H1 (cell line): ENCODE results near the gene PDK1. TPM values are rescaled to one million over a fixed set of nuclear protein-coding genes. Genes with fewer than 3 reads are reported as not detected.

Experiments used
- CTCF ChIA-PET: fragments of 300-600 bp; sonication (Branson Sonifier 250); formaldehyde crosslinking; loops from one replicate; lab custom pipeline; 2021; ENCODE audit not compliant: partially characterized antibody; lab: Charles Lee
- POLR2A ChIA-PET: fragments of 300-600 bp; sonication (Branson Sonifier 250); formaldehyde crosslinking; loops from one replicate; lab custom pipeline; 2021; ENCODE audit warnings: inconsistent platforms; ENCODE audit not compliant: partially characterized antibody; lab: Charles Lee
- DNase-seq, 2 experiments: peaks; one replicate each; pipeline versions ENCODE4 v3.0.0 to v3.0.0-alpha.2; 2010 to 2022; ENCODE audit warnings: low spot score in 2 of 2, low read depth in 1 of 2, mixed read lengths in 1 of 2
- FAIRE-seq: peaks from 2 replicates; lab custom pipeline; 2011; peaks lifted over from hg19 to GRCh38; lab: Jason Lieb, UNC
- H2AFZ ChIP-seq: 2 replicates; pipeline ENCODE4 v1.8.1; 2012; ENCODE audit warnings: low read length, inconsistent platforms
- H2AK5ac ChIP-seq: 2 replicates; pipeline ENCODE4 v1.6.1; 2013; ENCODE audit warnings: low read depth, low read length
- H2BK120ac ChIP-seq: replicated peaks from 2 replicates; pipeline ENCODE3; 2013; ENCODE audit warnings: low read depth, low read length, inconsistent platforms
- H2BK12ac ChIP-seq: 2 replicates; pipeline ENCODE4 v1.6.1; 2013; ENCODE audit warnings: low read depth, low read length
- H2BK15ac ChIP-seq: 2 replicates; pipeline ENCODE4 v1.6.1; 2013; ENCODE audit warnings: low read length
- H2BK20ac ChIP-seq: 2 replicates; pipeline ENCODE4 v1.6.1; 2013; ENCODE audit warnings: low read length
- H2BK5ac ChIP-seq: 2 replicates; pipeline ENCODE4 v1.6.1; 2013; ENCODE audit warnings: low read depth, low read length
- H3K14ac ChIP-seq: 2 replicates; pipeline ENCODE4 v1.6.1; 2013; ENCODE audit warnings: inconsistent platforms; ENCODE audit not compliant: insufficient read length
- H3K18ac ChIP-seq: 2 replicates; pipeline ENCODE4 v1.6.1; 2013; ENCODE audit warnings: low read length; ENCODE audit errors: extremely low read depth
- H3K23ac ChIP-seq: 2 replicates; pipeline ENCODE4 v1.6.1; 2013; ENCODE audit warnings: inconsistent platforms; ENCODE audit not compliant: insufficient read length
- H3K23me2 ChIP-seq: 2 replicates; pipeline ENCODE4 v1.6.1; 2013; ENCODE audit warnings: low read depth, low read length
- H3K27ac ChIP-seq: 2 replicates; pipeline ENCODE4 v1.6.1; 2011; ENCODE audit warnings: low read depth, low read length, inconsistent platforms
- H3K27me3 ChIP-seq, 4 experiments: replicated peaks in 1 of 4; 1 replicate in 1 of 4; 2 replicates in 3 of 4; pipeline versions ENCODE4 v1.6.1 to v1.8.1; 2011 to 2013; ENCODE audit warnings: low read length in 3 of 4, mild to moderate bottlenecking in 3 of 4, inconsistent platforms in 2 of 4, mixed read lengths in 2 of 4, moderate library complexity in 1 of 4; ENCODE audit not compliant: control insufficient read depth in 3 of 4, insufficient read depth in 3 of 4; ENCODE audit errors: extremely low read depth in 1 of 4
- H3K36me3 ChIP-seq, 4 experiments: 2 replicates each; pipeline versions ENCODE4 v1.6.1 to v1.8.1; 2011 to 2013; ENCODE audit warnings: mild to moderate bottlenecking in 4 of 4, low read length in 3 of 4, moderate library complexity in 2 of 4, control low read depth in 1 of 4, inconsistent platforms in 1 of 4; ENCODE audit not compliant: insufficient read depth in 4 of 4, control insufficient read depth in 2 of 4
- H3K4ac ChIP-seq: replicated peaks from 2 replicates; pipeline ENCODE3; 2013; ENCODE audit warnings: low read length, low read depth, mixed read lengths, inconsistent platforms; ENCODE audit not compliant: insufficient read length
- H3K4me1 ChIP-seq, 4 experiments: replicated peaks in 1 of 4; 1 replicate in 1 of 4; 2 replicates in 3 of 4; pipeline versions ENCODE4 v1.6.1 to v1.8.1; 2011 to 2013; ENCODE audit warnings: low read length in 3 of 4, inconsistent platforms in 2 of 4, mixed read lengths in 1 of 4; ENCODE audit not compliant: insufficient read depth in 4 of 4, control insufficient read depth in 3 of 4
- H3K4me2 ChIP-seq, 2 experiments: 2 replicates each; pipeline versions ENCODE4 v1.6.1 to v1.8.1; 2011 to 2013; ENCODE audit warnings: low read depth in 2 of 2, low read length in 2 of 2, control low read depth in 1 of 2, inconsistent platforms in 1 of 2, mild to moderate bottlenecking in 1 of 2; ENCODE audit not compliant: insufficient read depth in 1 of 2
- H3K4me3 ChIP-seq, 4 experiments: fragments of 200-600, 300-600 bp in 1 of 4; sonication (generic), shearing (Covaris generic), sonication (Bioruptor Twin) in 1 of 4; 2 replicates each; pipeline versions ENCODE4 v1.5.1 to v1.8.1; 2011 to 2016; ENCODE audit warnings: low read length in 4 of 4, low read depth in 3 of 4, control low read depth in 2 of 4, inconsistent platforms in 2 of 4, mild to moderate bottlenecking in 2 of 4, mixed read lengths in 1 of 4, moderate library complexity in 1 of 4; ENCODE audit not compliant: insufficient read depth in 2 of 4; ENCODE audit errors: extremely low read depth in 1 of 4
- H3K56ac ChIP-seq: replicated peaks from 2 replicates; pipeline ENCODE3; 2013; ENCODE audit warnings: low read depth, mild to moderate bottlenecking, mixed read lengths, low read length, inconsistent platforms; ENCODE audit not compliant: insufficient read length
- H3K79me1 ChIP-seq: 2 replicates; pipeline ENCODE4 v1.6.1; 2013; ENCODE audit warnings: low read depth, low read length, control low read depth
- H3K79me2 ChIP-seq, 2 experiments: 2 replicates each; pipeline versions ENCODE4 v1.6.1 to v1.8.1; 2012 to 2013; ENCODE audit warnings: low read length in 2 of 2, mild to moderate bottlenecking in 2 of 2, inconsistent platforms in 1 of 2; ENCODE audit not compliant: insufficient read depth in 2 of 2, control insufficient read depth in 1 of 2
- H3K9ac ChIP-seq, 4 experiments: replicated peaks in 1 of 4; 1 replicate in 1 of 4; 2 replicates in 3 of 4; pipeline versions ENCODE4 v1.6.1 to v1.8.1; 2011 to 2013; ENCODE audit warnings: low read depth in 3 of 4, low read length in 3 of 4, control low read depth in 2 of 4, mild to moderate bottlenecking in 2 of 4, moderate library complexity in 2 of 4, inconsistent platforms in 1 of 4; ENCODE audit errors: extremely low read depth in 1 of 4
- H3K9me3 ChIP-seq, 2 experiments: 2 replicates each; pipeline versions ENCODE4 v1.6.1 to v1.8.1; 2012 to 2013; ENCODE audit warnings: mild to moderate bottlenecking in 2 of 2, moderate library complexity in 2 of 2, control low read depth in 1 of 2, inconsistent platforms in 1 of 2, low read depth in 1 of 2, low read length in 1 of 2, mixed read lengths in 1 of 2; ENCODE audit not compliant: insufficient read depth in 2 of 2
- H4K20me1 ChIP-seq, 2 experiments: replicated peaks in 1 of 2; 2 replicates each; pipeline versions ENCODE3 to v1.8.1; 2011 to 2013; ENCODE audit warnings: inconsistent platforms in 2 of 2, low read length in 2 of 2, mild to moderate bottlenecking in 1 of 2; ENCODE audit not compliant: insufficient read depth in 2 of 2, control insufficient read depth in 1 of 2
- H4K5ac ChIP-seq: 2 replicates; pipeline ENCODE4 v1.6.1; 2013; ENCODE audit warnings: low read length, low read depth, mixed read lengths, inconsistent platforms; ENCODE audit not compliant: insufficient read length
- H4K8ac ChIP-seq: 2 replicates; pipeline ENCODE4 v1.8.0; 2013; ENCODE audit warnings: mild to moderate bottlenecking, moderate library complexity, low read length, inconsistent platforms; ENCODE audit not compliant: insufficient read depth; ENCODE audit errors: extremely low read depth
- H4K91ac ChIP-seq: replicated peaks from 2 replicates; pipeline ENCODE3; 2013; ENCODE audit warnings: low read length, mixed read lengths, inconsistent platforms; ENCODE audit not compliant: insufficient read length
- CREB1 ChIP-seq: IDR thresholded peaks from 2 replicates; pipeline ENCODE4 v1.6.1; 2012; ENCODE audit warnings: inconsistent platforms
- SIX5 ChIP-seq: IDR thresholded peaks from 2 replicates; pipeline ENCODE4 v1.6.1; 2011; ENCODE audit warnings: mild to moderate bottlenecking, low read depth, low read length
- TCF12 ChIP-seq: IDR thresholded peaks from 2 replicates; pipeline ENCODE4 v1.6.1; 2011; ENCODE audit warnings: low read depth, mild to moderate bottlenecking, low read length
- WGBS, 2 experiments: shearing (Covaris generic) in 1 of 2; methylation state at CpG; one replicate each; pipeline versions ENCODE4 v1.1.6 to v1.1.7; 2013 to 2015; ENCODE audit warnings: low lambda C conversion rate in 2 of 2, mixed read lengths in 2 of 2, inconsistent platforms in 1 of 2, low coverage in 1 of 2, missing lambda C conversion rate in 1 of 2; ENCODE audit not compliant: insufficient replicate concordance in 2 of 2, insufficient coverage in 1 of 2, insufficient read length in 1 of 2; ENCODE audit errors: extremely low coverage in 1 of 2, missing lambda C conversion rate in 1 of 2; 5-methylcytosine and 5-hydroxymethylcytosine counted together
- polyA plus RNA-seq, 7 experiments: library from polyadenylated mRNA; depleted of rRNA in 3 of 7; stranded (reverse) in 5 of 7; unstranded in 2 of 7; fragments of >200 nt in 5 of 7; fragments of 200-250 nt in 2 of 7; gene quantifications; 1 replicate in 5 of 7; 2 replicates in 1 of 7; 4 replicates in 1 of 7; pipeline versions ENCODE4 v1.2.1 to v1.2.3, GENCODE V29; 2011 to 2013; ENCODE audit warnings: missing spikeins in 2 of 7, mixed read lengths in 2 of 7
- total RNA-seq: library from RNA; stranded (reverse); fragmentation: NEBNext Ultra II Directional; extraction: Animal tissue kit (Norgen Biotek cat#: 25700); gene quantifications from 2 replicates; pipeline ENCODE4 v1.2.1, GENCODE V29; 2021

PDK1 gene
- total and polyA plus RNA-seq, 2 of the 8 experiments (the other 6 are each of a cell fraction or from before 2014, with no cell fraction given) = 18.2 to 21.9 TPM

GRCh38 chr2:172600557-172601008, 44.7 kb downstream of the PDK1 start:
- no peak overlapping the region for H2BK15ac ChIP-seq
- H3K18ac ChIP-seq = no peak overlapping the region
- no peaks in the 10 kb centered on the region for H3K27me3 ChIP-seq
- H3K79me1 ChIP-seq = no peaks in the 10 kb centered on the region
- H3K27ac ChIP-seq = no peak overlapping the region
- H2AFZ ChIP-seq = no peak overlapping the region
- no peak overlapping the region for H3K56ac ChIP-seq
- POLR2A ChIA-PET = no interaction called here
- no peak overlapping the region for H4K5ac ChIP-seq
- peaks cover 0 to 4% (median 0%) of the 10 kb centered on the region in 4 experiments; a peak in 1 of 7 replicates for H3K4me1 ChIP-seq
- FAIRE-seq = no peak
- H3K4me3 ChIP-seq = no peak overlapping the region
- no peak for DNase-seq
- no peak overlapping the region for H2BK5ac ChIP-seq
- WGBS, 2 experiments = 86% methylated on average over 6 of the region's 6 CpGs; no CpG with 5 or more reads in 1 of the 2 experiments
- no peak overlapping the region for H3K4ac ChIP-seq
- H3K4me2 ChIP-seq = no peak overlapping the region
- no peak overlapping the region for H3K14ac ChIP-seq
- no peaks in the 10 kb centered on the region for H3K79me2 ChIP-seq
- H3K36me3 ChIP-seq = peaks cover 2 to 21% (median 12%) of the 10 kb centered on the region in 4 experiments; a peak in 7 of 8 replicates
- no peak overlapping the region for H2AK5ac ChIP-seq
- H3K23ac ChIP-seq = no peak overlapping the region
- H4K20me1 ChIP-seq = no peaks in the 10 kb centered on the region
- no peak overlapping the region for H2BK20ac ChIP-seq
- H3K9ac ChIP-seq = no peak overlapping the region
- H2BK12ac ChIP-seq = no peak overlapping the region
- no peaks in the 10 kb centered on the region for H3K9me3 ChIP-seq
- H4K91ac ChIP-seq = no peak overlapping the region
- CTCF ChIA-PET = interaction anchor here (1.0 to 2.1 kb wide), 3 partner anchors 13 to 110 kb away, joined by 3 to 6 read pairs (median 3); no protein-coding TSS in a partner anchor
- H2BK120ac ChIP-seq = no peak overlapping the region
- no peak overlapping the region for H4K8ac ChIP-seq
- no peaks in the 10 kb centered on the region for H3K23me2 ChIP-seq
- TF ChIP-seq CREB1 (no peak), SIX5 (no peak), TCF12 (no peak)
